Measurements from ENCODE around the gene FAM3A.

Gene FAM3A

DNA sequence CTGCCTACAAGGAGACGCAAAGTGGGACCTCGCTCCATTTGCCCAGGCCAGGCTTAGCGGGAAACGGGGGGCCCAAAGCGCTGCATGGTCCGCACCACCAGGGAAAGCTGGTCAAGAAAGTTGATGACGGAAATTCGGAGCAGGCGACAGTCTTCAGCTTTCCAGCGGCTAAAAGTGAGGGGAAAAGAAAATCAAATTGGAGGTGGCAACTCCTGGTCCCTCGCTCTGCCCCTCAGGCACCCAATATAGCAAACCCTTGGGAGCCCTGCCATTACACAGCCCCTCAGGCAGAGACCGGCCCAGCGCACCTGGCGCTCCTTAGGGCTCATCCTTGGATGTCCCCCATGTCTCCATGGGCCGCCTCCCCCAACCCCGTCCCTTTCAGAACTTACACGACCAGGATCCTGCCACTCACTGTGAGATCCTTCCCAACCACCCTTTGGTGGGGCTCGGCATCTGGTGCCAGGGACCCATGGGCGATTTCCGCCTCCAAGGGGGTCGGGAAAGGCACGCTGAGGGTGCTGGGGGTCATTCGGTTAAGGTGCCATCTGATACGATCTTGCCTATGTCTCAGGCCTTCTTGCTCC is 38.0 kb downstream of the FAM3A start:
- no peak for DNase-seq

DNA sequence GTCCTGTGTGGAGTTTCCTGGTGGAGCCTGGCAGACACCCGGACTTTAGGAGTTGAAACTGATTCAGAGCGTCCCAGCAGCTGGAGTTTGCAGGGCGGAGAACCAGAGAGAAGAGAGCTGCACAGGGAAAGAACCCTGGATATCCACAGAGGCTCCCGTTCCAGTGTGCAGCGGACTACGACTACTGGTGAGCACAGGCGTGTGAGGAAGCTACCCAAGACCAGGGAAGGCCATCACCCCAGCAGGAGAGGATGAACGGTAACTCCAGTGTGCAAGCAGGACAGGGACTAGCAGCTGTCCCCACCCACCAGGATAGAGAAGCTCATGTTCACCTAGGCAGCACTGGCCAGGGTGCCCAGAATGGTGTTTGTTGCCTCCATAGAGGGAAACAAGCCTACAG is 39.2 kb downstream of the FAM3A start:
- DNase-seq, result no peak

GRCh38 chrX:154473683-154474082 is 42.3 kb downstream of the FAM3A start:
- no peak for DNase-seq

DNA sequence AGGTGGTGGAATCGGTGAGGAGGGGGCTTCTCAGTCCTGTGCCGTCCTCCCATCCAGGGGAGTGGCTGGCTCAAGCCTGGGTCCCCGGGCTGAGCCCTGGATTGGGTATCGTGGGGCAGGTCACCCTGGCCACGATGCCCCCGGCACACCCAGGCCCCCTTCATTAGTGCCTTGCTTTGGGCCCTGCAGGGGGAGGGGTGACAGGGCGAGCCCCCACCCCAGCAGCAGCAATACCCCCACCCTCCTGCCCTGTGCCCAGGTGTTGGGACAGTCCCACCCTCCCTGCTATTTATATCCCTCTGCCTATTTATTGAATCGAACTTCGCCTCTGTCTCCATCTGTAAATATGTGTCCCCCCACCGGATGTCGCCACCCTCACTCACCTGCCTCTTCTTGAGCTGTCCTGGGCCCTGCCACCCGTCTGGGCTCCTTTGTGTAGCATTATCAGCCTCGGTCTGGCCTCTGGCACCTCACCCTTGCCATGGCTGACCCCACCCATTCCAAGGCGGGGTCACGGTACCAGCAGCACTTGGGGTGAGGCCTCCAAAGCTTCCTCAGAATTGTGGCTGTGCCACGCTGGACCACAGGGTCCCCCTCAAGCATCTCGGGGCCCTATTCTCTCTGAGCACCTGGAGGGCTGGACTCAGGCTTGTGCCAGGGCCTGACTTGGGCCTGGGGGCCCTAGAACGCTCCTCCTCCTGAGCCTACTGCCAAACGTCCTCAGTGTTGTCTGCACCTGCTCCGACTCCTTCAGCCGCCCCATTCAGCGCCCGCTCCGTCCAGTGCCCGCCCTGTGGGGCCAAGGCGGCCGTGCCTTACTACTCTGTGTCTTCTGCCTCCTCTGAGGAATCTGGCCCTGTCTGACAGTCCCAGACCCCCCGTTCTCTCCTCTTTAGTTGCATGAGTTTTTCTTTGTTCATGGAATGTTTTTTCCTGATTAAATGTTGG is 43.1 kb downstream of the FAM3A start:
- no peak for DNase-seq

DNA sequence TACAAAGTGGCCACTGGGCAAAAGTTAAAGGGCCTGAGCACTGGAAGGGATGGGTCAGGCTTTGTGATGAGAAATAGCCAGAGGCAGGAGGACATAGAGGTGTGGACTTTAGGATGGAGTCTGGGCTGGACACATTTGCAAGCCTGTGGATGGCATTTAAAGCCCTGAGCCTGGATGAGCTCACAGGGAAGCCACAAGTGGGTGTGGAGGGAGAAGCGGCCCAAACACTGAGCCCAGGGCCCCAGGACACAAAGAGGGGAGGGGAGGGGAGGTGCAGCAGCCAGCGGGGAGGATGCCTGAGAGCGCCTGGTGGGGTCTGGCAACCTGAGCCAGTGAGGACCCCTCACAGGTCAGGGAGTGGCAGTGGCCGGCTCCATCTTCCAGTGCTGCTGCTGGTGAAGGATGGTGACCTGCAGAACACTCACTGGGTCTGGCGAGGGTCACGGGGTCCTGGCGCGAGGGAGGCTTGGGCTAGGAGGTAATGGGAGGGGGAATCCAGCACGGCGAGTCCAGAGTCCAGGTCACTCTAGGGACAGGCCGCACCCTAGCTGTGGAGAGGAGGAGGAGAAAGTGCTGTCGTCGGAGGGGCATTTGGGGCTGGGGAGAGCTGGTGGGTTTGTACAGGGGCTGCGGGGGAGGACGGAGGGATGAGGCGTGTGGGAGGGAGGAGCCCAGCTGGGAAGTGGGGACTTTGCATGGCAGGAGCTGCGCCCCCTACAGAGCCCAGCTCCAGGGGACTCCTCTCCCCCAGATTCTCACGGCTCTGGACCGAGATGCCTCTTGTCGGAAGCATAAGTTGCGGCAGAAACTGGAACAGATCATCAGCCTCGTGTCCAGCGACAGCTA is 44.0 kb downstream of the FAM3A start:
- DNase-seq, result no peak

DNA sequence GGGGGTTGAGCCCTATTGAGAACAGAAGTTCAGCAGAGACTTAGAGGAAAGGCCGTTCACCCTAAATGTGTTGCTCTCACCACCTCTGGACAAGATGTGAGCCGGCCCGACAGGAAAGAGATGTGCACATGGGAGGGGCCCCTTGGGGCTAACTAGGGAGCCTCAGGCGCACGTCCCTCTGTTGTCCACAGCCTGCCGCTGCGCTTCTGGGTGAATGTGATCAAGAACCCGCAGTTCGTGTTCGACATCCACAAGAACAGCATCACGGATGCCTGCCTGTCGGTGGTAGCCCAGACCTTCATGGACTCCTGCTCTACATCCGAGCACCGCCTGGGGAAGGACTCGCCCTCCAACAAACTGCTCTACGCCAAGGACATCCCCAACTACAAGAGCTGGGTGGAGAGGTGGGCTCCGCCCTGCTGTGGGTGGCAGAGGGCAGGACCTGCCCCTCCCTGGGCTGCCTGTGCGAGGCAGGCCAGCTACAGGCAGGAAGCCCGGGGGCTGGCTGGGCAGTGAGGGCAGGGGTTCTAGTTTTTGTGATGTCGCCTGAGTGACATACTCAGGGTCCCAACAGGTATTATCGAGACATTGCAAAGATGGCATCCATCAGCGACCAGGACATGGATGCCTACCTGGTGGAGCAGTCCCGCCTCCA is 45.0 kb downstream of the FAM3A start:
- DNase-seq, result no peak

GRCh38 chrX:154470434-154470833 is 45.6 kb downstream of the FAM3A start:
- DNase-seq, result no peak

DNA sequence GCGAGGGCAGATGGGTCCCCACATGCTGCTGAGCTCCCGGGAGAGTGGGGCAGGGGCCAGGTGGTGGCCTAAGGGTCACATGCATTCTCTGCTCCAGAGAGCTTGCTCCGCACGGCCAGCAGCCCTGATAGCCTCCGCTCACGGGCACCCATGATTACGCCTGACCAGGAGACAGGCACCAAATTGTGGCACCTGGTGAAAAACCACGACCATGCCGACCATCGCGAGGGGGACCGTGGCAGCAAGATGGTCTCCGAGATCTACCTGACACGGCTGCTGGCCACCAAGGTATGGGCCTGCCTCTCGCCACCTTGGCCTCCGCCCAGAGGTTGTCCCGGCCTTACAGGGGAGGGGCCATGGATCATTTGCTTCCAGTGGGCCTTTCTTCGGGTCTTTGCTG is 46.2 kb downstream of the FAM3A start:
- no peak for DNase-seq

- DNase-seq, result no peak
Measured at GRCh38 chrX:154469114-154469513, 46.9 kb downstream of the FAM3A start.

DNA sequence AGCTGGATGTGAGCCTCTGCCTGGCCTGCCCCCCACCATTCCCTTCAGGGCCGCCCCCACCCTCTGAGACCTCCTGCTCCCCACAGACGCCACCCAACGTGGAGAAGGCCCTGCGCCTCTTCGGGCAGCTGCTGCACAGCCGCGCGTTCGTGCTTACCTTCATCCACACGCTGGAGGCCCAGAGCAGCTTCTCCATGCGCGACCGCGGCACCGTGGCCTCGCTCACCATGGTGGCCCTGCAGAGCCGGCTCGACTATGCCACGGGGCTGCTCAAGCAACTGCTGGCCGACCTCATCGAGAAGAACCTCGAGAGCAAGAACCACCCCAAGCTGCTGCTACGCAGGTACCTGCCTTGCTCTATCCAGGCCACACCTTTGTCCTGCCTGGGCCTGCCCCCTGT is 47.8 kb downstream of the FAM3A start:
- DNase-seq, result no peak

GRCh38 chrX:154467556-154467955 is 48.5 kb downstream of the FAM3A start:
- no peak for DNase-seq

DNA sequence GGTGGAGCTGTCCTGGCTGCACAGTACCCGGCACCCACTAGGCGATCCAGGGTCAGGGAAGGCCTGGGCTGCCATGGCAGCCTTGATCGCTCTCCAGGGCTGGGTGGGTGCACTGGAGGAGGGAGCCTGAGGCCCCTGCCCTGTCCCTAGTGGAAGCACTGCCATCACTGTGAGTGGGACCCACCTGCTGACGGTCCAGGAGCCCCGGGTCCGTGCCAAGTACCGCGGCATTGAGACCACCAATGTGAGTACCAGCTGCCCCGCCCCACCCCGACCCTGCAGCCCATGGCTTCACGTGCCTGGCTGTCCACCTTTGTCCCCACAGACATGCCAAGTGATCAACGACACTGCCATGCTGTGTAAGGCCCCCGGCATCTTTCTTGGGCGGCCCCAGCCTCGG is 49.1 kb downstream of the FAM3A start:
- DNase-seq, result no peak

- no peak for DNase-seq
Measured at GRCh38 chrX:154466036-154466435, 50.0 kb downstream of the FAM3A start.

GRCh38 chrX:154465601-154466000 is 50.4 kb downstream of the FAM3A start:
- no peak for DNase-seq

DNA sequence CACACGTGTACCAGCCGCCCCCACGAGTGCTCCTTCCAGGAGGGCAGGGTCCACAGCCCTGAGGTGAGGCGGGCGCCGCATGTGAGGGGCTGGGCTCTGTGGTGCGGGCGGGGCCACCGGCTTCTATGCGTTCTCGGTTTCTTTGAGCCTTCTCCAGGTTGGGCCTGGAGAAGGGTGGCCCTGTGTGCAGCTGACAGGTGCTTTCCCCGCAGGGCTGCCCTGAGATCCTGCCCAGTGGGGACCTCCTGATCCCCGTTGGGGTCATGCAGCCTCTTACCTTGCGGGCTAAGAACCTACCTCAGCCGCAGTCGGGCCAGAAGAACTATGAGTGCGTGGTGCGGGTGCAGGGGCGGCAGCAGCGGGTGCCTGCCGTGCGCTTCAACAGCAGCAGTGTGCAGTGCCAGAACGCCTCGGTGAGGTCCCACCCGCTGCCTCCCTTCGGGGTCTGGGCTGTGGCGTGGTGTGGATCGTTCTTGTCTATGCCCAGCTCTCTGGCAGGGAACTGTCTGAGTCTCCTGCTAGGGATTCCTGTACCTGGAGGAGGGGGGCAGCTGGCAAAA is 51.1 kb downstream of the FAM3A start:
- DNase-seq, result no peak

DNA sequence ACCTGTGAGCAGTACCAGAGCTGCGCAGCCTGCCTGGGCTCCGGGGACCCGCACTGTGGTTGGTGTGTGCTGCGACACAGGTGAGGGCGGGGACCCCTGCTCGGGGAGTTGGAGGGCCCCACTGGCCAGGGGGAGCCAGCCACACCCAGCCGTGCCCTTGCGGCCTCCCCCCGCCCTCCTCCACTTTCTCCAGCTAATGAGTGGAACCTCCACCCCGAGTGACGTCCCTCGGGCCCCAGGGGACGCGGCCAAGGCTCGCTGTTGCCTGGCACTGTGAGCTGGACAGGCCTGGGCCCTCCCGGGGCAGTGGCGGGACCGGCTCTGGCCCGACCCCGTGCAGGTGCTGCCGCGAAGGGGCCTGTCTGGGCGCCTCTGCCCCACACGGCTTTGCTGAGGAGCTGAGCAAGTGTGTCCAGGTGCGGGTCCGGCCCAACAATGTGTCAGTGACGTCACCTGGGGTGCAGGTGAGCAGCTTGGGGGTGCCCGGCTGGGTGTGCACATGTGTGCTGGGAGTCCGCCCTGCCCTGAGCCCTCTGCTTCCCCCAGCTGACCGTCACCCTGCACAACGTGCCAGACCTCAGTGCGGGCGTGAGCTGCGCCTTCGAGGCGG is 52.3 kb downstream of the FAM3A start:
- DNase-seq, result no peak

DNA sequence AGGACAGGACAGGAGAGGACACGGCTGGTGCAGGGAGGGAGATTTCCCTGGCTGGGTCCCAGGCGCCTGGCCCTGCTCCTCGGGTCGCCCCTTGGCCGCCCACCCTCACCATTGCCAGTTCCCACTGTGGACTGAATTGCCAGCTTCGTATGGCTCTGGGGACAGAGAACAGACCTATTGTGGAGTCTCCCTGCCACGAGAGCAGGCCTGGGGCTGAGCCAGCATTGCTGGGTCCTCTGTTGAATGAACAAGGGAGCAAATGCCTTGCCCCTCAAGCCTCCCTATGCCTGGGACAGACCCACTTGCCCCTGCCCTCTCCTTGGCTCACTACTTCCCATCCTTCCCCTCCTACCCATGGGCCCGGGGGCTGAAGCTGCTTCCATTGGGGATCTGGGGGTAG is 53.6 kb downstream of the FAM3A start:
- DNase-seq, result no peak

- DNase-seq, result no peak
Measured at GRCh38 chrX:154460326-154460725, 55.7 kb downstream of the FAM3A start.

DNA sequence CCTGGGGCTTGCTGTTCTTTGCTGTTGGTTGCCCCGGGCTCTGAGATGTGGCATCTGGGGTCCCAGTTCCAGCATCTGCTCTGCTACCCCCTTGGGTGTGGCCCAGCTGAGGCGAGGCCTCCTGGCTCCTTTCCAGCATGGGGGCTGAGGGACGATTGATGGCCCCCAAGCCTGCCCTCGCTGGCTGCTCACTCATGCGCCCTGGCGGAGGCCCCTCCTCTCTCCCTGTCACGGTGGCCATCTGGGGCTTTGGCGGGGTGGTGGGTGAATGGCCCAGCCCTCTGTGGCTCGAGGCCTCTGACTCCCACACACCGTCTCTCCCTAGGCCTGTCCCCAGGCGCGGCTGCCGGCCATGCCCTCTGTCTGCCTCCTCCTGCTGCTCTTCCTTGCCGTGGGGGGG is 56.2 kb downstream of the FAM3A start:
- DNase-seq, result no peak

- no peak for DNase-seq
Measured at GRCh38 chrX:154458954-154459778, 56.9 kb downstream of the FAM3A start.

Data from activated CD4-positive, CD25-positive, alpha-beta regulatory T cell treated with anti-CD3 and anti-CD28 coated beads, Interleukin-2, amount 50 U/mL, for 72 hours (primary cell).